ENCODE measurements around the gene FAM149B1. TPM values are rescaled to one million over a fixed set of nuclear protein-coding genes. Genes with fewer than 3 reads are reported as not detected.

The FAM149B1 gene
- total and polyA plus RNA-seq, 10 of the 15 experiments (the other 5 are each of a cell fraction or from before 2014, with no cell fraction given): 6.6 to 20.9 (median 11.2) TPM

DNA sequence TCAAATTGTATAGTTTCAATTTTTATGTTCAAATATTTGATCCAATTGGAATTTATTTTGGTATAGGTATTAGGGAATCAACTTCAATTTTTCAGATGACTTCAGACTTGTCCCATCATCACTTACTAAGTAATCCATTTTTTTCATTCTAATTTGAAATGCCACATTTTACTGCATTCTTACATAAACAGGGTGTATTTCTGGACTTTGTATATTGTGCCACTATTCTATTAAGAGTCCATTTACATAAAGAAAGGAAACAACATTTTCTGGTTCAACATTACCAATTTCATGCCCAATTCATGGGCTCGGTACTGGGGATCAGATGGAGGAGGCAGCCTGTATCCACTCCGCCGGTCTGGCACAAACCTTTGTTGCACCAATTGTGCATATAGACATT lies 15.9 kb upstream of the FAM149B1 start:
- DNase-seq (ENCODE audit: low read depth, low spot score) (no peak), ATAC-seq (no peak), FAIRE-seq (no peak)
- ChIA-PET POLR2A (interaction anchor here (0.6 to 0.7 kb wide), 3 partner anchors 12 to 84 kb away, joined by 3 to 5 read pairs (median 4); no protein-coding TSS in a partner anchor), CTCF (interaction anchor here (0.6 to 0.8 kb wide), 3 partner anchors 16 to 77 kb away, joined by 3 to 5 read pairs (median 3); no protein-coding TSS in a partner anchor), RAD21 (ENCODE audit: unreplicated experiment) (no interaction called here), SMC1A (ENCODE audit: uncharacterized antibody, unreplicated experiment) (interaction anchor here (0.6 to 1.5 kb wide), 2 partner anchors 56 to 117 kb away, joined by 3 read pairs; no protein-coding TSS in a partner anchor)
- Histone ChIP-seq H4K20me1 (ENCODE audit: control insufficient read depth, insufficient read depth) (no peaks in the 10 kb centered on the region), H3K4me3 (no peak overlapping the region), H3K27ac (ENCODE audit: control insufficient read depth, insufficient read depth) (no peak overlapping the region), H3K9ac (ENCODE audit: control insufficient read depth, insufficient read depth, low read length) (no peak overlapping the region), H3K27me3 (replicated peaks in 1 of 2; ENCODE audit: control insufficient read depth in 2 of 2, insufficient read depth in 2 of 2, low read length in 1 of 2) (no peaks in the 10 kb centered on the region), H3K4me1 (ENCODE audit: control insufficient read depth, insufficient read depth, low read length) (no peaks in the 10 kb centered on the region), H3K4me2 (ENCODE audit: control insufficient read depth, insufficient read depth) (no peak overlapping the region), H3K79me2 (ENCODE audit: control insufficient read depth, insufficient read depth, low read length) (no peaks in the 10 kb centered on the region), H2AFZ (ENCODE audit: control insufficient read depth, low read depth, low read length) (no peak overlapping the region), H3K36me3 (ENCODE audit: control insufficient read depth in 2 of 2, insufficient read depth in 2 of 2, low read length in 1 of 2) (peaks cover under 1 to 22% of the 10 kb centered on the region in 2 experiments; a peak in 2 of 4 replicates), H3K9me3 (replicated peaks; ENCODE audit: control insufficient read depth, insufficient read depth, low read length) (no peaks in the 10 kb centered on the region; the same call in 2 of the 3 replicates)
- BruUV-seq (replicated peaks): no TSS peak
- 97% methylated on average over 3 of the region's 3 CpGs for WGBS (ENCODE audit: insufficient coverage, insufficient replicate concordance, low lambda C conversion rate, missing lambda C conversion rate)
- intact Hi-C loops (cut with micrococcal nuclease; ENCODE audit: unreplicated experiment): no loop called here
- in situ Hi-C loops (cut with MboI): no loop called here
- TF ChIP-seq, protein P1, sequence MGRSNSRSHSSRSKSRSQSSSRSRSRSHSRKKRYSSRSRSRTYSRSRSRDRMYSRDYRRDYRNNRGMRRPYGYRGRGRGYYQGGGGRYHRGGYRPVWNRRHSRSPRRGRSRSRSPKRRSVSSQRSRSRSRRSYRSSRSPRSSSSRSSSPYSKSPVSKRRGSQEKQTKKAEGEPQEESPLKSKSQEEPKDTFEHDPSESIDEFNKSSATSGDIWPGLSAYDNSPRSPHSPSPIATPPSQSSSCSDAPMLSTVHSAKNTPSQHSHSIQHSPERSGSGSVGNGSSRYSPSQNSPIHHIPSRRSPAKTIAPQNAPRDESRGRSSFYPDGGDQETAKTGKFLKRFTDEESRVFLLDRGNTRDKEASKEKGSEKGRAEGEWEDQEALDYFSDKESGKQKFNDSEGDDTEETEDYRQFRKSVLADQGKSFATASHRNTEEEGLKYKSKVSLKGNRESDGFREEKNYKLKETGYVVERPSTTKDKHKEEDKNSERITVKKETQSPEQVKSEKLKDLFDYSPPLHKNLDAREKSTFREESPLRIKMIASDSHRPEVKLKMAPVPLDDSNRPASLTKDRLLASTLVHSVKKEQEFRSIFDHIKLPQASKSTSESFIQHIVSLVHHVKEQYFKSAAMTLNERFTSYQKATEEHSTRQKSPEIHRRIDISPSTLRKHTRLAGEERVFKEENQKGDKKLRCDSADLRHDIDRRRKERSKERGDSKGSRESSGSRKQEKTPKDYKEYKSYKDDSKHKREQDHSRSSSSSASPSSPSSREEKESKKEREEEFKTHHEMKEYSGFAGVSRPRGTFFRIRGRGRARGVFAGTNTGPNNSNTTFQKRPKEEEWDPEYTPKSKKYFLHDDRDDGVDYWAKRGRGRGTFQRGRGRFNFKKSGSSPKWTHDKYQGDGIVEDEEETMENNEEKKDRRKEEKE (IDR thresholded peaks at IDR 0.05): no peak
- TF ChIP-seq, protein P2, sequence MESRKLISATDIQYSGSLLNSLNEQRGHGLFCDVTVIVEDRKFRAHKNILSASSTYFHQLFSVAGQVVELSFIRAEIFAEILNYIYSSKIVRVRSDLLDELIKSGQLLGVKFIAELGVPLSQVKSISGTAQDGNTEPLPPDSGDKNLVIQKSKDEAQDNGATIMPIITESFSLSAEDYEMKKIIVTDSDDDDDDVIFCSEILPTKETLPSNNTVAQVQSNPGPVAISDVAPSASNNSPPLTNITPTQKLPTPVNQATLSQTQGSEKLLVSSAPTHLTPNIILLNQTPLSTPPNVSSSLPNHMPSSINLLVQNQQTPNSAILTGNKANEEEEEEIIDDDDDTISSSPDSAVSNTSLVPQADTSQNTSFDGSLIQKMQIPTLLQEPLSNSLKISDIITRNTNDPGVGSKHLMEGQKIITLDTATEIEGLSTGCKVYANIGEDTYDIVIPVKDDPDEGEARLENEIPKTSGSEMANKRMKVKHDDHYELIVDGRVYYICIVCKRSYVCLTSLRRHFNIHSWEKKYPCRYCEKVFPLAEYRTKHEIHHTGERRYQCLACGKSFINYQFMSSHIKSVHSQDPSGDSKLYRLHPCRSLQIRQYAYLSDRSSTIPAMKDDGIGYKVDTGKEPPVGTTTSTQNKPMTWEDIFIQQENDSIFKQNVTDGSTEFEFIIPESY (IDR thresholded peaks at IDR 0.05): no peak
- TF ChIP-seq, protein P3, sequence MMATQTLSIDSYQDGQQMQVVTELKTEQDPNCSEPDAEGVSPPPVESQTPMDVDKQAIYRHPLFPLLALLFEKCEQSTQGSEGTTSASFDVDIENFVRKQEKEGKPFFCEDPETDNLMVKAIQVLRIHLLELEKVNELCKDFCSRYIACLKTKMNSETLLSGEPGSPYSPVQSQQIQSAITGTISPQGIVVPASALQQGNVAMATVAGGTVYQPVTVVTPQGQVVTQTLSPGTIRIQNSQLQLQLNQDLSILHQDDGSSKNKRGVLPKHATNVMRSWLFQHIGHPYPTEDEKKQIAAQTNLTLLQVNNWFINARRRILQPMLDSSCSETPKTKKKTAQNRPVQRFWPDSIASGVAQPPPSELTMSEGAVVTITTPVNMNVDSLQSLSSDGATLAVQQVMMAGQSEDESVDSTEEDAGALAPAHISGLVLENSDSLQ (IDR thresholded peaks at IDR 0.05): no peak
- no peak for TF ChIP-seq ESRRA (IDR thresholded peaks at IDR 0.05; ENCODE audit: low read length)
- no peak for TF ChIP-seq SUZ12 (IDR thresholded peaks at IDR 0.05; ENCODE audit: unreplicated experiment)
- TF ChIP-seq, protein P4, sequence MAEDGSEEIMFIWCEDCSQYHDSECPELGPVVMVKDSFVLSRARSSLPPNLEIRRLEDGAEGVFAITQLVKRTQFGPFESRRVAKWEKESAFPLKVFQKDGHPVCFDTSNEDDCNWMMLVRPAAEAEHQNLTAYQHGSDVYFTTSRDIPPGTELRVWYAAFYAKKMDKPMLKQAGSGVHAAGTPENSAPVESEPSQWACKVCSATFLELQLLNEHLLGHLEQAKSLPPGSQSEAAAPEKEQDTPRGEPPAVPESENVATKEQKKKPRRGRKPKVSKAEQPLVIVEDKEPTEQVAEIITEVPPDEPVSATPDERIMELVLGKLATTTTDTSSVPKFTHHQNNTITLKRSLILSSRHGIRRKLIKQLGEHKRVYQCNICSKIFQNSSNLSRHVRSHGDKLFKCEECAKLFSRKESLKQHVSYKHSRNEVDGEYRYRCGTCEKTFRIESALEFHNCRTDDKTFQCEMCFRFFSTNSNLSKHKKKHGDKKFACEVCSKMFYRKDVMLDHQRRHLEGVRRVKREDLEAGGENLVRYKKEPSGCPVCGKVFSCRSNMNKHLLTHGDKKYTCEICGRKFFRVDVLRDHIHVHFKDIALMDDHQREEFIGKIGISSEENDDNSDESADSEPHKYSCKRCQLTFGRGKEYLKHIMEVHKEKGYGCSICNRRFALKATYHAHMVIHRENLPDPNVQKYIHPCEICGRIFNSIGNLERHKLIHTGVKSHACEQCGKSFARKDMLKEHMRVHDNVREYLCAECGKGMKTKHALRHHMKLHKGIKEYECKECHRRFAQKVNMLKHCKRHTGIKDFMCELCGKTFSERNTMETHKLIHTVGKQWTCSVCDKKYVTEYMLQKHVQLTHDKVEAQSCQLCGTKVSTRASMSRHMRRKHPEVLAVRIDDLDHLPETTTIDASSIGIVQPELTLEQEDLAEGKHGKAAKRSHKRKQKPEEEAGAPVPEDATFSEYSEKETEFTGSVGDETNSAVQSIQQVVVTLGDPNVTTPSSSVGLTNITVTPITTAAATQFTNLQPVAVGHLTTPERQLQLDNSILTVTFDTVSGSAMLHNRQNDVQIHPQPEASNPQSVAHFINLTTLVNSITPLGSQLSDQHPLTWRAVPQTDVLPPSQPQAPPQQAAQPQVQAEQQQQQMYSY (CRISPR knock-in tag; IDR thresholded peaks at IDR 0.05): no peak
- TF ChIP-seq HCFC1 (IDR thresholded peaks at IDR 0.05; ENCODE audit: low read length): no peak
- TF ChIP-seq GATAD2B (conservative IDR thresholded peaks at IDR 0.05; ENCODE audit: low read depth): no peak
- no peak for TF ChIP-seq EP300 (IDR thresholded peaks at IDR 0.05; ENCODE audit: borderline replicate concordance in 1 of 2, control insufficient read depth in 1 of 2, low read depth in 2 of 2, low read length in 2 of 2)
- TF ChIP-seq, protein P5, sequence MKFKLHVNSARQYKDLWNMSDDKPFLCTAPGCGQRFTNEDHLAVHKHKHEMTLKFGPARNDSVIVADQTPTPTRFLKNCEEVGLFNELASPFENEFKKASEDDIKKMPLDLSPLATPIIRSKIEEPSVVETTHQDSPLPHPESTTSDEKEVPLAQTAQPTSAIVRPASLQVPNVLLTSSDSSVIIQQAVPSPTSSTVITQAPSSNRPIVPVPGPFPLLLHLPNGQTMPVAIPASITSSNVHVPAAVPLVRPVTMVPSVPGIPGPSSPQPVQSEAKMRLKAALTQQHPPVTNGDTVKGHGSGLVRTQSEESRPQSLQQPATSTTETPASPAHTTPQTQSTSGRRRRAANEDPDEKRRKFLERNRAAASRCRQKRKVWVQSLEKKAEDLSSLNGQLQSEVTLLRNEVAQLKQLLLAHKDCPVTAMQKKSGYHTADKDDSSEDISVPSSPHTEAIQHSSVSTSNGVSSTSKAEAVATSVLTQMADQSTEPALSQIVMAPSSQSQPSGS (IDR thresholded peaks at IDR 0.05; ENCODE audit: low read length): no peak
- TF ChIP-seq BMI1 (IDR thresholded peaks at IDR 0.05; ENCODE audit: borderline replicate concordance): no peak
